ENCODE measurements around the gene NOG. TPM values are rescaled to one million over a fixed set of nuclear protein-coding genes. Genes with fewer than 3 reads are reported as not detected.

The NOG gene
- total and polyA plus RNA-seq, 2 donors (not counting 3 experiments of a cell fraction or from before 2014, with no cell fraction given), result 0.63 to 2.3 TPM

- no peak overlapping the region for H3K9ac ChIP-seq (replicated peaks; ENCODE audit: extremely low read depth, insufficient read depth, low read length)
- no peak overlapping the region for H2AFZ ChIP-seq (ENCODE audit: low read depth, low read length)
- DNase-seq (ENCODE audit: low read depth, low spot score) (no peak), FAIRE-seq (no peak)
- no peaks in the 10 kb centered on the region for H3K9me1 ChIP-seq (replicated peaks; ENCODE audit: control insufficient read depth, extremely low read depth, insufficient read depth, low read length)
- no peaks in the 10 kb centered on the region for H3K79me2 ChIP-seq (ENCODE audit: control insufficient read depth, insufficient read depth, low read length)
- H3K27me3 ChIP-seq (ENCODE audit: control insufficient read depth in 2 of 2, insufficient read depth in 2 of 2, low read length in 2 of 2), result no peaks in the 10 kb centered on the region
- H4K20me1 ChIP-seq (replicated peaks; ENCODE audit: control insufficient read depth, extremely low read depth, insufficient read depth, low read length), result no peaks in the 10 kb centered on the region
- CTCF ChIA-PET, result interaction anchor here (0.8 to 1.7 kb wide), 4 partner anchors 8 to 86 kb away, joined by 3 to 15 read pairs (median 4); partner anchors contain the start of gene NOG
- no peak overlapping the region for H3K4me2 ChIP-seq (ENCODE audit: insufficient read depth, low read length)
- no peaks in the 10 kb centered on the region for H3K4me1 ChIP-seq (ENCODE audit: control insufficient read depth, extremely low read depth, insufficient read depth, low read length)
- H3K9me3 ChIP-seq (replicated peaks; ENCODE audit: control insufficient read depth, insufficient read depth, low read length), result no peaks in the 10 kb centered on the region
- intact Hi-C loops (cut with micrococcal nuclease) (no loop called here), dilution Hi-C loops (cut with MboI; ENCODE audit: extremely low pct_ligation_motif_present, low sequenced_read_pairs) (no loop called here)
- H3K27ac ChIP-seq (ENCODE audit: insufficient read depth, low read depth, low read length), result no peak overlapping the region
- POLR2A ChIA-PET, result no interaction called here
- BruUV-seq (replicated peaks), result no TSS peak
- H3K4me3 ChIP-seq (replicated peaks in 1 of 3; ENCODE audit: insufficient read depth in 1 of 3, low read depth in 1 of 3, low read length in 3 of 3), result no peak overlapping the region
- no peaks in the 10 kb centered on the region for H3K36me3 ChIP-seq (ENCODE audit: control insufficient read depth in 2 of 2, extremely low read depth in 1 of 2, insufficient read depth in 2 of 2, low read length in 2 of 2)
- no peak for TF ChIP-seq POLR2A (IDR thresholded peaks at IDR 0.05; ENCODE audit: low read depth, low read length)
Measured at GRCh38 chr17:56630202-56630601, 36.7 kb downstream of the NOG start.

GRCh38 chr17:56633681-56634080 is 40.2 kb downstream of the NOG start:
- Histone ChIP-seq H3K9me3 (replicated peaks; ENCODE audit: control insufficient read depth, insufficient read depth, low read length) (no peaks in the 10 kb centered on the region), H3K4me2 (ENCODE audit: insufficient read depth, low read length) (no peak overlapping the region), H3K9ac (replicated peaks; ENCODE audit: extremely low read depth, insufficient read depth, low read length) (no peak overlapping the region), H3K4me1 (ENCODE audit: control insufficient read depth, extremely low read depth, insufficient read depth, low read length) (no peaks in the 10 kb centered on the region), H3K27me3 (ENCODE audit: control insufficient read depth in 2 of 2, insufficient read depth in 2 of 2, low read length in 2 of 2) (no peaks in the 10 kb centered on the region), H3K4me3 (replicated peaks in 1 of 3; ENCODE audit: insufficient read depth in 1 of 3, low read depth in 1 of 3, low read length in 3 of 3) (no peak overlapping the region), H3K79me2 (ENCODE audit: control insufficient read depth, insufficient read depth, low read length) (no peaks in the 10 kb centered on the region), H3K9me1 (replicated peaks; ENCODE audit: control insufficient read depth, extremely low read depth, insufficient read depth, low read length) (no peaks in the 10 kb centered on the region), H3K27ac (ENCODE audit: insufficient read depth, low read depth, low read length) (no peak overlapping the region), H2AFZ (ENCODE audit: low read depth, low read length) (no peak overlapping the region), H3K36me3 (ENCODE audit: control insufficient read depth in 2 of 2, extremely low read depth in 1 of 2, insufficient read depth in 2 of 2, low read length in 2 of 2) (no peaks in the 10 kb centered on the region), H4K20me1 (replicated peaks; ENCODE audit: control insufficient read depth, extremely low read depth, insufficient read depth, low read length) (no peaks in the 10 kb centered on the region)
- FAIRE-seq, result no peak
- dilution Hi-C loops (cut with MboI; ENCODE audit: extremely low pct_ligation_motif_present, low sequenced_read_pairs) (no loop called here), intact Hi-C loops (cut with micrococcal nuclease) (no loop called here)
- CTCF ChIA-PET, result no interaction called here
- DNase-seq (ENCODE audit: low read depth, low spot score), result no peak
- BruUV-seq (replicated peaks), result no TSS peak
- POLR2A ChIA-PET, result no interaction called here
- TF ChIP-seq POLR2A (IDR thresholded peaks at IDR 0.05; ENCODE audit: low read depth, low read length) (no peak), GATA2 (IDR thresholded peaks at IDR 0.05; ENCODE audit: insufficient read depth, insufficient read length, low read depth, low read length) (no peak), MYC (IDR thresholded peaks at IDR 0.05; ENCODE audit: low read depth, low read length) (no peak), POLR2AphosphoS5 (IDR thresholded peaks at IDR 0.05; ENCODE audit: insufficient read depth, low read depth, low read length) (no peak), JUN (IDR thresholded peaks at IDR 0.05; ENCODE audit: borderline replicate concordance, insufficient read depth, insufficient read length, low read depth) (no peak), CTCF (IDR thresholded peaks at IDR 0.05; ENCODE audit: extremely low read depth in 1 of 2, insufficient read depth in 1 of 2, low read depth in 1 of 2, low read length in 2 of 2) (no peak), EZH2 (IDR thresholded peaks at IDR 0.05; ENCODE audit: borderline replicate concordance, low read depth, low read length, severe bottlenecking) (no peak), FOS (IDR thresholded peaks at IDR 0.05; ENCODE audit: borderline replicate concordance, insufficient read depth, low read length) (no peak)
- TF ChIP-seq, protein P1, sequence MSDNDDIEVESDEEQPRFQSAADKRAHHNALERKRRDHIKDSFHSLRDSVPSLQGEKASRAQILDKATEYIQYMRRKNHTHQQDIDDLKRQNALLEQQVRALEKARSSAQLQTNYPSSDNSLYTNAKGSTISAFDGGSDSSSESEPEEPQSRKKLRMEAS (IDR thresholded peaks at IDR 0.05; ENCODE audit: insufficient read depth, insufficient read length), result no peak

Measured in endothelial cell of umbilical vein (primary cell).